Glomerular endothelial cell (primary cell): ENCODE measurements around the gene OMP. TPM values are rescaled to one million over a fixed set of nuclear protein-coding genes. Genes with fewer than 3 reads are reported as not detected.
"Not testable (repeated sequence)": the region's sequence is repeated elsewhere in the genome, so short reads cannot be mapped to it uniquely, and the experiment has no call there.

Experiments
- DNase-seq: peaks from one replicate; pipeline ENCODE4 v3.0.0-alpha.2; 2011; ENCODE audit warnings: low read depth, low spot score; ENCODE audit errors: extremely low read depth
- total RNA-seq: library from RNA; depleted of rRNA; stranded (reverse); fragments of >200 nt; gene quantifications from 2 replicates; pipeline ENCODE4 v1.2.3, GENCODE V29; 2015

The OMP gene, protein sequence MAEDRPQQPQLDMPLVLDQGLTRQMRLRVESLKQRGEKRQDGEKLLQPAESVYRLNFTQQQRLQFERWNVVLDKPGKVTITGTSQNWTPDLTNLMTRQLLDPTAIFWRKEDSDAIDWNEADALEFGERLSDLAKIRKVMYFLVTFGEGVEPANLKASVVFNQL
- total RNA-seq: 0.53 TPM in 1 of 2 replicates, not detected in the other

DNA sequence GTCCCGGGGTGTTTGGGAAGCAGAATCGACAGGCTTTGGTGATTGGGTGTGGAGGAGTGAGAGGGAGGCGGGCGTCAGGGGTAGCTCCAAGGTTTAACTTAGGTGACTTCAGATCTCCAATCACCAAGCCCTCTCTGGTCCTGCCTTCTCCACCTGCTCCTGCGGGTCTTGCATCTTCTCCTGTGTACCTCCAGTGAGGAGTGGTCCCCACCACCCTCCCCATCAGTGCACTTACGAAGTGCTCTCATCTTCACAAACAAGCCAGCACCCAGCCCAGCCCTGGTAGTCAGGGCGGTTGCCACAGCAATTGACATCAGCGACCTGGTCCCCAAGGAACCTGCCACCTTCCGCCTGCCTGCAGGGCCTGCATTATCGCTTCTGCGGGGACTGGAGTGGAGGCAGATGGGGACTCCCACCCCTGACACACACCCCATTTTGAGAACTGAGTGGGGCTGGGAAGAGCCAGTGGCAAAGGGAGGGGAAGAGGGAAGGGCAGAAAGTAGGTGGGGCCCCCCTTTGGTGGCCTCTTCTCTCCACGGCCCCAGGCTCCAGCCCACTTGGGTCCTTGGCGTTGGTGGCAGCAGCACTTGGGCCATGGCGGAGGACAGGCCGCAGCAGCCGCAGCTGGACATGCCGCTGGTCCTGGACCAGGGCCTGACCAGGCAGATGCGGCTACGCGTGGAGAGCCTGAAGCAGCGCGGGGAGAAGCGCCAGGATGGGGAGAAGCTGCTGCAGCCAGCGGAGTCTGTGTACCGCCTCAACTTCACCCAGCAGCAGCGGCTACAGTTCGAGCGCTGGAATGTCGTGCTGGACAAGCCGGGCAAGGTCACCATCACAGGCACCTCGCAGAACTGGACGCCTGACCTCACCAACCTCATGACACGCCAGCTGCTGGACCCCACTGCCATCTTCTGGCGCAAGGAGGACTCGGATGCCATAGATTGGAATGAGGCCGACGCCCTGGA, at the start of gene OMP:
Gene OMP, plus strand, starts transcription at position 595 of the 965 bp plus-strand sequence. Its CDS starts 0 bp downstream, at position 595.
- DNase-seq: no peak

DNA sequence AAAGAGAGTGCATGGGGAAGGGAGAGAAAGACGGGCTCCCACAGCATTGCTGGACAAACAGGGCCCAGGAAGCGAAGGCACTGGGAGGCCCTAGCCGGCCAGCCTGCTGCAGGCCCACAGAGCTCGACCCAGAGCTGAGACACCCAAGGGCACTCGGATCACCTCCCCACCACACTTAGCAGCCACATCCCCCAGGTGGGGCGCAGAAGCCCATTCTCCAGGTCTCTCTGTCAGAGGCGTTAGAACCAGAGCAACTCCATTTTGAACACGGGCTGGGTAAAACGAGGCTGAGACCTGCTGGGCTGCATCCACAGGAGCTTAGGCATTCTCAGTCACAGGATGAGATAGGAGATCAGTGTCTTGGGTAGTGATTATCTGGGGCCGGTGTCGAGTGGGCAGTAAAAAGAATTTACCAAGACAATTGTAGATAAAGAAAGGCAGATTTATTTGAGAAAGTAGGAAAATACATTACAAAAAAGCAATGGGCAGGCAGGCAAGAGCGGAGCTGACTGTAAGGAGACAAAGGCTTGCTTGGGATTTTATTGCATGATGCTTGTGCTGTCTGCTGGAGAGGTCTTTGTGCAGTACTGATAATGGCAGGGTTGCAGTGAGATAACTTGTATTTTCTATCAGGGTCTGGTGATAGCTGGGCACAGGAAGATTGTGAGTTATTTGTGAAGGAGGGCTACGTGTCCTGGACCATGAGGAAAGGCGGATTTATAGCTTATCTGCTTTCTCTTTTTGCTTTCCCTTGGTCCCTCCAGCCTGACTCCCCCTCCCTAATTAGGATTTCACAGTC, 49.2 kb upstream of the OMP start:
- DNase-seq: no peak

- no peak for DNase-seq
Measured at GRCh38 chr11:77054084-77054483, 48.6 kb upstream of the OMP start.

DNA sequence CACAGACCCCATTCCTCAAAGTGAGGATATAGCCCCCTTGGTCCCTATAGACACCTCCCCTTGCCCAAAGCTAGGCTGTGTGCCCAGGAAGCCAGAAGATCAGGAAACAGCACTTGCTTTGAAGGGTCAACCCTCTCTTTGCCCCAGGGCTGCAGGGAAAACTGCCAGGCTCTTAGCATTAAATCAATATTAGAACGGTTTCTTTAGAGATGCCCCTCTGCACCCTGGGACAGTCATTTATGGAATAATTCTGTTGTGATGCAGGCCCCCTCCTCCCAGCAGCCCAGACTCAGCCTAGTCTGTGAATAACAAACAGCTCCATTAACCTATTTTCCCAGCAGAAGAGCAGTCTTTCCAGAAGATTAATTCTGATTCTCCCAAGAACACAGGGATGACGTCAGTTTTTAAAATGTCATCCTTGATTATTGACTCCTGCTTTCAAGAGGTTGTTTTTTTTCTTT, 47.5 kb upstream of the OMP start:
- no peak for DNase-seq

DNA sequence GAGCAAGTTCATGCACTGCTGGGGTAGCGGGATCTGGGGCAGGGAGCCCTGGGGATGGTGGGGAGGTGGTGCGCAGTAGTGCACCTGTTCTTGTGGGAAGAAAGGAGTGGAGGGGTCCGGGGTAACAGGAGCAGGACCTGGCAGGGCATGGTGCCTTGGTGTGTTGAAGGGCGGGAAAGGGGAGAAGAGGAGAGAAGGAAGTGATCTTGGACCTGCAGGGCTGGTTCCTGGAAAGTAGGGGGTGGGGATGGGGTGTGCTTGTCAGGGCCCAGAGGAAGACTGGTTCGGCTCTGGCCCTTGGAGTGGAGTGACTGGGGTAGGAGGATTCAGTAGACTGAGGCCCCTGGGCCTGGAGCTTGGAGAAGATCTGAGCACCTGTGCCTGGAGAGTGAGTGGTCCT, 46.7 kb upstream of the OMP start:
- DNase-seq: no peak

DNA sequence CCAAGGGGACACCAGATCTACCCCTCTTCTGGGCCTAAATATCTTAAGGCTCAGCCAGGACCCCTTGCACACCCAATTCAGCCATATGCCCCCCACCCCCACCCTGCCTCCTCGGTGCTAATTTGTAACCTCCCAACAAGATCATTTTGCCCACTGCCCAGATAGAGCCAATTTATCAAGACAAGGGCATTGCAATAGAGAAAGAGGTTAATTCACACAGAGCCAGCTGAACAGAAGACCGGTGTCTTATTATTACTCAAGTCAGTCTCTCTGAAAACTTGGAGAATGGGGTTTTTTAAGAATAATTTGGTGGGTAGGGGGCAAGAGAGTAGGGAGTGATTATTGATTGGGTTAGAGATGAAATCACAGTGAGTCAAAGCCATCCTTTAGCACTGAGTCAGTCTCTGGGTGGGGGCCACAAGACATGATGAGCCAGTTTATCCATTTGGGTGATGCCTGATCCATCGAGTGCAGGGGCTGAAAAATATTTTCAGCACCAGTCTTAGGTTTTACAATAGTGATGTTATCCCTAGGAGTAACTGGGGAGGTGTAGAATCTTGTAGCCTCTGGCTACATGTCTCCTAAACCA, 45.7 kb upstream of the OMP start:
- no peak for DNase-seq

GRCh38 chr11:77057938-77058474, 44.6 kb upstream of the OMP start:
- DNase-seq: no peak

- DNase-seq: no peak
Measured at GRCh38 chr11:77058900-77059299, 43.7 kb upstream of the OMP start.

GRCh38 chr11:77059806-77060205, 42.8 kb upstream of the OMP start:
- no peak for DNase-seq

DNA sequence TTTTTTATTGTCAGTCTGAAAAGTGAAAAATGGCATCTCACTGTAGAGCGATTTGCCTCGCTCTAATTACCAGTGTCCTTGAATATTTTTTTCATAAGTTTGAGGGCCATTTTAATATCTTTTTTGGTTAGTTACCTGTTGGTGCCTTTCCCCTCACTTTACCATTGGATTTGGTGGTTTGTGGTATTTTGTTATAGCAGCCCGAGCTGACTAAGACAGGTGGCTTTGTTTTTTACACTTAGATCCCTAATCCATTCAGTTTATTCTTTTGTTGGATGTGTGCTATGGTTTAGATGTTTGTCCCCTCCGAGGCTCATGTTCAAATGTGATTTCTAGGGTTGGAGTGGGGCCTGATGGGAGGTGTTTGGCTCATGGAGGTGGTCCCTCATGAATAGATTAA, 42.4 kb upstream of the OMP start:
- no peak for DNase-seq

DNA sequence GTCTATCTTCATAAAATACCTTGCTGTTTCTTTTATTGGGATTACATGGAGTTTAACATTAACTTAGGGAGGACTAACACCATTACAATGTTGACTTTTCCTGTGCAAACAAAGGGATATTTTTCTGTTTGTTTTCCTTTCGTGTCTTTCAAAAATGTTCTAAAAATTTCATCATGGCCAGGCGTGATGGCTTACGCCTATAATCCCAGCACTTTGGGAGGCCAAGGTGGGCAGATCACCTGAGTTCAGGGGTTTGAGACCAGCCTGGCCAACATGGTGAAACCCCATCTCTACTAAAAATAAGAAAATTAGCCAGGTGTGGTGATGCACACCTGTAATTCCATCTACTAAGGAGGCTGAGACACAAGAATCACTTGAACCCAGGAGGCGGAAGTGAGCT, 41.4 kb upstream of the OMP start:
- DNase-seq: not testable (repeated sequence)

DNA sequence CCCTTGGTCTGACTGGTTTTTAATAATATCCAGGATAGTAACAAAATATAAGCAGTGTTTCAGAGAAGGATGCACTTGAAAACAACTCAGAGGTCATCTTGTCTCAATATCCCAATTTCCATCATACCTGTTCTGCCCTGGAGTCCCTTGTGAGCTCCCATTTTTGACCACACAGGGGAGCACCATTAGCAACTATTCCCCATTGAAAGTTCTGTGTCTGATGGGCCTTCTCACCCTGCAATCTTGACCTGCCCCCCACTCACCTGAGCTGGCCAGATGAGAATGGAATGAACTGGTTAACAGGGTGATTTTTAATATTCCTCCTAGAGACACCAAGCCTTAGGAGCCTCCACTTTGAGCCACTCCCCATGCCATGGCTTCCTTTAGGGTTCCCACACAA, 39.7 kb upstream of the OMP start:
- DNase-seq: no peak

DNA sequence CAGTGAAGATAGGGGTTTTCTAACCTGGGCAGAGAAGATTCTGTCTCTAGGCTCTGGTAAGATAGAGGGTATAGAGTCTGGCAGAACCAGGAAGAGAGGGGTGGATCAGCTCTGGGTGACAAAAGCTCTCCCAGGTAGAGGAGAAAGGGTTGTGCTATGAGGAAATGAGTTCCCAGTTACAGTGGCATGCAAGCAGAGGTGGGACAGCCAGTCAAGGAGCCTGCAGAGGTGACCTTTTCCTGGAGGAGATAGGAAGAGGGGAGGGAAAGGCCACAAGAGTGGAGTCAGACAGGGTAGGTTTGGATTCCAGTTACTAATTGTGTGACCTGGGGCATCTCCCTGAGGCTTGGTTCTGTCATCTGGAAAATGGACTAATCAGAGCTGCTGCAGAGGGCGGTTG, 39.2 kb upstream of the OMP start:
- no peak for DNase-seq

DNA sequence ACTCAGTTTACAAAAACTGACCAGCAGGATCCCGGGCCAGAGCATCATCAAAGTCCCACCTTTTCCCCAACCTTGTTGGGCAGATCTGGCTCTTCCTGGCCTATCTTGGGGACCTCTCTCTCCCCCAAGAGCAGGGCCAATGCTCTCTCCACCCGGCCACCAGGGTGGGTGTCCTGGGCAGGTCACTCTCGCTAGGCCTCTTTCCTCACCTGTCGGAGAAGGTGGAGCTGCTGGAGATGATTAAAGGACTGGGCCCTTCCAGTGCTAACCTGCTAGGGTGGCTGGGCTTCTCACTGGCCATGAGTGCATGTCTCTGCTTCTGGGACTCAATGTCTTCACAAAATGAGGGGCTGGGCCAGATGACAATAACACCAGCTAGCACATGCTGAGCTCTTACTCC, 38.8 kb upstream of the OMP start:
- DNase-seq: no peak

- no peak for DNase-seq
Measured at GRCh38 chr11:77064648-77065217, 37.9 kb upstream of the OMP start.

- no peak for DNase-seq
Measured at GRCh38 chr11:77065878-77066228, 36.8 kb upstream of the OMP start.

- DNase-seq: no peak
Measured at GRCh38 chr11:77066229-77067042, 36.2 kb upstream of the OMP start, which contains the start of gene CAPN5. CAPN5 (plus strand) TSS chr11:77066971; CDS start chr11:77084887, 17,916 bp downstream.

DNA sequence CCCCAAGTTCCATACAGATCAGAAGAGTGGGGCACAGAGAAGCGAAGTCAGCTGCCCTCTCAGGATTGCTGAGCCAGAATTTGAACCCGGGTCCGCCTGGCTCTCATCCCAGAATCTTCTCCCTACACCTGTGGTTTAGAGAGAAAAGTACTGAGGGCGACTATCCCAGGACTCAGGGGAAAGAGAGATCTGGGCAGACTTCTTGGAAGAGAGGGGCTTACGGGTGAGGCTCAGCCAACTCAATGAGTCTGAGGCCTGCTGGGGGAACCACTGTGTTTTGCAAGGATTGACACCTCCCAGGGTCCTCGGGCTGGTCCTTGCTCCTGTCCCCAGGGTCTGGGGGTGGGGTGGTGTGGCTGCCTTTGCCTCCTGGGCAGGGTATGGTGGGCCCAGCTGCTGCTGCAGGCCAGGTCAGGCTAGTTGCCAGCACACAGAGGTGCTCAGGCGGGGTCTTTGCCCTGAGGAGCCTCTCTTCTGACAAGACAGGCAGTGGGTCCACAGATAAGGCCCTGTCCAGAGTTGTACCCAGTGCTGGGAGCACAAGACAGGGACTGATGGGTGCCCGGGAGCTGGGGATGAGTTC, 34.7 kb upstream of the OMP start:
- DNase-seq: no peak
